ENCODE results near the gene FBXW9. TPM values are rescaled to one million over a fixed set of nuclear protein-coding genes. Genes with fewer than 3 reads are reported as not detected.

Gene FBXW9
- total and polyA plus RNA-seq, 2 of the 8 experiments (the other 6 are each of a cell fraction or from before 2014, with no cell fraction given) = 10.8 to 30.1 TPM

DNA sequence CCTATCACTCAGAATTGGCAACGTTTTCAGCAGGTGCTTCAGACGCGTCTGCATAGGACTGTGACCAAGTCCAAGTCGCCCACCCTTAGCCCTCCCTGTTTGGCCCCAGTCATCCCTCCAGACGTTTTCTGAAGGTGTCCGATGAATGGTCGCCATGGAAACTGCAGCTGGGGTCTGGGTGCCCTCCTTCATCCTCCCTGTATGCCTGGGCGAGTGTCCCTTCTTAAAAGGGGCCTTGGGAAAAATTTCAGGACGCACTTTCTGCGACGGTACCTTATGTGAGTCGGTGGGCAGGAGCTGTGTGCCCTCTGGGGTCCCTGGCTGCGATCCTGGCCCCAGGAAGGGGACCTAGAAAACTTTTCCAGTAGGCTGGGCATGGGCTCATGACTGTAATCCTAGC is 55.0 kb downstream of the FBXW9 start (continued):
- TF ChIP-seq YY1 (IDR thresholded peaks at IDR 0.05; ENCODE audit: low read depth, low read length) (no peak), SP2 (IDR thresholded peaks at IDR 0.05; ENCODE audit: low read length) (no peak), TAF7 (optimal IDR thresholded peaks at IDR 0.05; ENCODE audit: borderline replicate concordance, low read depth, low read length) (no peak), SIX5 (IDR thresholded peaks at IDR 0.05; ENCODE audit: low read depth, low read length) (no peak)

All from H1 (cell line).